Measurements from ENCODE around the gene TBC1D14. TPM values are rescaled to one million over a fixed set of nuclear protein-coding genes. Genes with fewer than 3 reads are reported as not detected.
A peak's percentile ranks its signal among the peaks of the same experiment; 100 is the strongest.

TBC1D14 gene
- total and polyA plus RNA-seq, 2 experiments from 2014 or later, result 33.6 to 50.8 TPM

- Histone ChIP-seq H3K79me2 (peaks cover 60% of the 10 kb centered on the region), H3K27me3 (no peaks in the 10 kb centered on the region), H3K27ac (no peak overlapping the region), H3K36me3 (replicated peaks; ENCODE audit: insufficient read depth, low read depth) (no peaks in the 10 kb centered on the region), H3K4me3 (no peak overlapping the region), H2AFZ (no peak overlapping the region), H3K4me1 (ENCODE audit: insufficient read depth) (peaks cover 19% of the 10 kb centered on the region), H3K9me3 (ENCODE audit: low read depth) (no peaks in the 10 kb centered on the region), H4K20me1 (ENCODE audit: insufficient read depth, poor library complexity, severe bottlenecking) (no peaks in the 10 kb centered on the region), H3K4me2 (no peak overlapping the region), H3K9me2 (replicated peaks; ENCODE audit: insufficient read depth) (no peaks in the 10 kb centered on the region)
- WGBS (ENCODE audit: low lambda C conversion rate, missing lambda C conversion rate), result 97% methylated on average over 15 of the region's 15 CpGs
- DNase-seq (ENCODE audit: low spot score), result no peak
- no peak for TF ChIP-seq EZH2 (IDR thresholded peaks at IDR 0.05; ENCODE audit: borderline replicate concordance)
- TF ChIP-seq CTCF (IDR thresholded peaks at IDR 0.05; ENCODE audit: poor library complexity), result no peak
- TF ChIP-seq EZH2phosphoT487 (IDR thresholded peaks at IDR 0.05; ENCODE audit: low read depth, severe bottlenecking, unreplicated experiment), result no peak
Observed at GRCh38 chr4:6967846-6968340, 58.3 kb downstream of the TBC1D14 start.

- WGBS (ENCODE audit: low lambda C conversion rate, missing lambda C conversion rate), result 70% methylated on average over 11 of the region's 11 CpGs
- H3K4me1 ChIP-seq (ENCODE audit: insufficient read depth), result peaks cover 19% of the 10 kb centered on the region
- no peak for DNase-seq (ENCODE audit: low spot score)
- no peaks in the 10 kb centered on the region for H4K20me1 ChIP-seq (ENCODE audit: insufficient read depth, poor library complexity, severe bottlenecking)
- no peak for TF ChIP-seq EZH2 (IDR thresholded peaks at IDR 0.05; ENCODE audit: borderline replicate concordance)
- TF ChIP-seq CTCF (IDR thresholded peaks at IDR 0.05; ENCODE audit: poor library complexity), result no peak
- no peak for TF ChIP-seq EZH2phosphoT487 (IDR thresholded peaks at IDR 0.05; ENCODE audit: low read depth, severe bottlenecking, unreplicated experiment)
- H3K36me3 ChIP-seq (replicated peaks; ENCODE audit: insufficient read depth, low read depth), result no peaks in the 10 kb centered on the region
- H3K4me3 ChIP-seq, result no peak overlapping the region
- no peaks in the 10 kb centered on the region for H3K27me3 ChIP-seq
- no peak overlapping the region for H3K4me2 ChIP-seq
- H3K9me2 ChIP-seq (replicated peaks; ENCODE audit: insufficient read depth), result no peaks in the 10 kb centered on the region
- H3K27ac ChIP-seq, result no peak overlapping the region
- no peak overlapping the region for H2AFZ ChIP-seq
- H3K9me3 ChIP-seq (ENCODE audit: low read depth), result no peaks in the 10 kb centered on the region
- peaks cover 58% of the 10 kb centered on the region for H3K79me2 ChIP-seq
Observed at GRCh38 chr4:6968496-6968895, 58.9 kb downstream of the TBC1D14 start.

DNA sequence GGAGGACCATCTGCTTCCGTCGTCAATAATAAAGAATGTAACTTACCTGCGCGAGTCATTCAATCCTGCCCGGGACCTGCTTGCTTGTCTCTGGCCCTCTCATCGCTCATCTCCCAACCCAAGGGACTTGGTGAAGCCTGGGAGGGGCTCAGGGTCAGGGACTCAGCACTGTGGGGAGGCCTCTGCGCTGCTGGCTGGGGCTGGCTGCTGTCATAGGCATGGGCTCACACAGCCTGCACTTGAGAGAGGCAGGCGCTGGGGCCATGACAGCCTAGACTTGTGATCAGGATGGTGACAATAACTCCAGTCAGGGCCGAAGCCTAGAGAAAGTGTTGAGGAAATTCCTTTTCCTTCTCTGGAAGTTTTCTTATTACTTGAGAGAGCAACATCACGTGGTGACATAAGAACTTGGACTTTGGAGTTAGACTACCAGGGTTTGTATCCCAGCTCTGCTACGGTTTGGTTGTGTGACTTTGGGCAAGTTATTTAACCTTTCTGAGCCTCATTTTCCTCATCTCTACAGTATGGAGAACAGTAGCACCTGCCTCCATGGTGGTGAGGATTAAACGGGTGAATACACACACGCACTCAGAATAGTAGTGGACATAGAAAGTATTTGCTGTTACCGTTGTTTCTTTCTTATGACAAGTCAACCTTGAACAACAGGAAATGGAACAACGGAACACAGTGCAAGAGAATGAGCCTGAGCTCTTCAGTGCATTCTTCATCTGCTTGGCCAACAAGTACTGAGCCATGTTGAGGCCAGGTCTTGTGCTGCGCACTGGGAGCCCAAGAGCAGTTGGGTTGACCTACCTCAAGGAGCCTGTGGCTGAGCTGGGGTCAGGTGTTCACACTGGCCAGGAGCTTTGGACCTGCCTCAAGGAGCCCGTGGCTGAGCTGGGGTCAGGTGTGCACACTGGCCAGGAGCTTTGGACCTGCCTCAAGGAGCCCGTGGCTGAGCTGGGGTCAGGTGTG, 60.5 kb downstream of the TBC1D14 start:
- TF ChIP-seq EZH2phosphoT487 (IDR thresholded peaks at IDR 0.05; ENCODE audit: low read depth, severe bottlenecking, unreplicated experiment), result no peak
- H3K4me1 ChIP-seq (ENCODE audit: insufficient read depth), result peaks cover 21% of the 10 kb centered on the region
- no peaks in the 10 kb centered on the region for H3K27me3 ChIP-seq
- no peak overlapping the region for H3K4me3 ChIP-seq
- H3K9me3 ChIP-seq (ENCODE audit: low read depth), result no peaks in the 10 kb centered on the region
- H2AFZ ChIP-seq, result no peak overlapping the region
- peaks cover 58% of the 10 kb centered on the region for H3K79me2 ChIP-seq
- H3K4me2 ChIP-seq, result no peak overlapping the region
- no peaks in the 10 kb centered on the region for H3K36me3 ChIP-seq (replicated peaks; ENCODE audit: insufficient read depth, low read depth)
- DNase-seq (ENCODE audit: low spot score), result peak; percentile 39
- H3K27ac ChIP-seq, result peak overlapping the region; percentile 78
- H4K20me1 ChIP-seq (ENCODE audit: insufficient read depth, poor library complexity, severe bottlenecking), result no peaks in the 10 kb centered on the region
- 92% methylated on average over 18 of the region's 18 CpGs for WGBS (ENCODE audit: low lambda C conversion rate, missing lambda C conversion rate)
- H3K9me2 ChIP-seq (replicated peaks; ENCODE audit: insufficient read depth), result no peaks in the 10 kb centered on the region
